HG03095 (cell line): ENCODE measurements around the gene UNC13C.
"Not testable (repeated sequence)": the region's sequence is repeated elsewhere in the genome, so short reads cannot be mapped to it uniquely, and the experiment has no call there.

Source experiments
- ATAC-seq: cut with Tn5 transposase; IDR thresholded peaks from one replicate; pipeline ENCODE4 v1.9.1; 2021; ENCODE audit warnings: moderate library complexity; ENCODE audit not compliant: unreplicated experiment

UNC13C gene

GRCh38 chr15:53978253-53978906, at the start of gene UNC13C:
UNC13C (plus strand) TSS chr15:53978441; CDS start chr15:54012904, 34,463 bp downstream.
- ATAC-seq = no peak

DNA sequence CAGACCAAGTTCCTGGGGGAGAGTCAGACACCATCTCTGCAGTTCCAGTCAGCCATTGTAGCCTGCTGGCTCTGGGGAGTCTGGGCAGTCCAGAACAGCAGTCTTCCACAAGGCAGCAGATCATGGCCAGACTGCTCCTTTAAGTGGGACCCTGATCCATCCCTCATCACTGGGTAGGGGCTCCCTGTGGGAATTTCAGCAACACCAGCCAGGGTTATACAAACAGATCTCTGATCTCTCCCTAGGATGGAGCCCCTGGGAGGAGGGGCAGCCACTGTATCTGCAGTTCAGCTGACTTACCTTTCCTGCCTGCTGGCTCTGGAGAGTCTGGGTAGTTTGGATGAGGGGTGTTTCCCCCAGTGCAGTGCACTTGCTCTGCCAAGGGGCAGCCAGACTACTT, 42.1 kb upstream of the UNC13C start:
- no peak for ATAC-seq

- not testable (repeated sequence) for ATAC-seq
These were observed 40.6 kb upstream of the UNC13C start for GRCh38 chr15:53937632-53938031.

- ATAC-seq = no peak
These were observed 27.7 kb upstream of the UNC13C start for GRCh38 chr15:53950572-53950971.

DNA sequence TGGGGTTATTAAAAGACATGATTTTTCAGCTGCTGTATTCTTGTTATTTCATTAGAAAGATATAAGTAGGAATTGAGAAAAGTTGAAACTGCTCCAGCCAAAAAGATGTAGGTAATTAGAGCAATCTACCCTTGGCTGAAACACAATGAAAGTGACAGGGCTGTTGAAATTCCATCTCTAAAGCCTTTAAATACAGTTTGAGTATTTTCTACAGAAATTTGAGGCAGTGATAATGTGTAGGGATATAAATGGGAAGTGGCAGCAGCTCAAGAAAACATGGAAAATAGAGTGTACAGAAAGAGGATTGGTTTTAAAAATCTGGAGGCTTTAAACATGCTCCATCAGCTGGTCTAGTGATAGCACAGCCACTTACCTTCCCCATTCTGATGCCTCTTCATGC, 22.8 kb upstream of the UNC13C start:
- no peak for ATAC-seq

GRCh38 chr15:53962646-53963561, 15.3 kb upstream of the UNC13C start:
- no peak for ATAC-seq

- ATAC-seq = no peak
These were observed 14.4 kb upstream of the UNC13C start for GRCh38 chr15:53963801-53964200.

GRCh38 chr15:53974121-53974520, 4.1 kb upstream of the UNC13C start:
- no peak for ATAC-seq

DNA sequence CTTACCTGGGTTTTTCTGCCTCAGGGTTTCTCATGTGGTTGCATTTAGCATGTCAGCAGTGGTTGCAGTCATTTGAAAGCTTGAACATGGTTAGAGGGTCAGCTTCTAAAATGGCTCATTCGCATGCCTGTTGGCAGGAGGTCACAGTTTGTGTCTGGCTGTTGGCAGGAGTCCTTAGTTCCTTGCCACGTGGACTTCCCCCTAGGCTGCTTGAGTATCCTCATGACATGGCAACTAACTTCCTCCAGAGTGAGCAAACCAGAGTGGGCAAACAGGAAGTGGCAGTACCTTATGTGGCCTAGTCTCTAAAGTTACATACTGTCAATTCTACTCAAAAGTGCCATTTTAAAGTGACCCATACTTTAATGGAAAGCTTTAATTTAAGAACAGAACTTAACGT, 3.4 kb upstream of the UNC13C start:
- ATAC-seq = no peak

- no peak for ATAC-seq
These were observed 1.3 kb upstream of the UNC13C start for GRCh38 chr15:53976844-53977392.

DNA sequence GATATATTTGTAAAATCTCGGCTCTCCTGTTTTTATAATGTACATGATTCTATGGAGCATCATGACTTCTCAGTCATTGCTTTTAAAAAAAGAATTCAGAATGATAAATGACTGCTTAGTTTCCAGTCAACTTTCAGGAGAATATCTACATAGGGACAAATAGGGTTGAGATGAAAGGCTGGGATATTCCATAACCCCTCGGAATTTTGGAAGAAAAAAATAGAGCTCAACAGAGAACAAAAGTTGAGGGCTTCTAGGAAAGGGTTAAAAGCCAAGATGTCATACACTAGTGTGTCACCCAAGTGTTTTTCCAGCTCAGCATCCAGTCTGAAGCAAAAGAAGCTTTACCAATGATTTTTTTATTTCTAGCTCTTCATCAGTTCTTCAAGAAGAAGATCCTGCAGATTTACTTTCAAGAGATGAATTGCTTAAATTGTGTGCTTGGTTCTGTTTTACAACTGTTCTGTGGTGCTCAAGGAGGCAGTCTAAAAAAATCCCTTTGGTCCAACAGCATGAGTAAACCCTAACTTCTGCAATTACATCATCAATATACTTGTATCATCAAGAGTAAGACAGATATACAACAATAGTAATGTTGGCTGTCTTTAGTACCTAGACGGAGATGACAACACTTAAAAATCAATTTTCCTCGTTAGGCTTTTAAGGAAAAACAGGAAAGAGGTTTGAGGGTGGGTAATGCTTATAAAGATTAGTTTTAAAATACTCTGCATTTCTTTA, 979 bp downstream of the UNC13C start:
- ATAC-seq = no peak

DNA sequence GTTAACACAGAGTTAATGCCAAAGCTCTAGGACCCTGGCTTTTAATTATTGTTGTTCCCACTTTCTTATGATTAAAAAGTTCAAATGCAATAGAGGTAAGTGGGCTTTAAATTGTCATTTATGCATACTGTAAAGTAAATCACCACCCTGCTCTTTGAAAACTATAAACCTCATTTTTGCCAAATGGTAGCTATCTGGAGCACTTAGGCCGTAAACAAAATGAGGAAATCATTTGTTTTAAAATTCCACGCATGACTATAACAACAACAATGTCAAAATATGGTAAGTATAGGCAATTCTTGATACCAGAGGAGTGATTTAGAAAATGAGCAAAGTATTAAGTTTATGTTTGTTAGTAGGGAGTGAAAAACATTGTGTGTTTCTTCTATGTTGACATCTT, 1.8 kb downstream of the UNC13C start:
- no peak for ATAC-seq

- no peak for ATAC-seq
These were observed 3.9 kb downstream of the UNC13C start for GRCh38 chr15:53982071-53982680.

DNA sequence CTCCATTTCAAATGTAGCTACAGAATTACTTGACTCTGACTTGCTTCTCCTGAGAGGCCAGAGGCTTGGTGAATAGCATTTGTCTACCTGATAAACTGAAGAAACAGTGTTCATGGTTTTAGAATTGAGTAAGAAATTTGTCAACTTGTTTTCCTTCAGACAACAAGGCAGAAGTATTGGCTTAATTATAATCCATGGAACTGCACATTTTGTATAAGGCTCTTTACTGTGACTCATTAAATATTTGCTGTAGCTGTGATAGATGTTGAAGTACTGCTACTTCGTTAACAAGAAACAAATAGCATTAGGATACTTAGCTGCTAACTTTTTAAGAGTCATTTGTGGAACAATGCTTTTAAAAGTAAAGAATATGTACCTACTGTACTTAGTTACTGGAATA, 4.6 kb downstream of the UNC13C start:
- no peak for ATAC-seq

DNA sequence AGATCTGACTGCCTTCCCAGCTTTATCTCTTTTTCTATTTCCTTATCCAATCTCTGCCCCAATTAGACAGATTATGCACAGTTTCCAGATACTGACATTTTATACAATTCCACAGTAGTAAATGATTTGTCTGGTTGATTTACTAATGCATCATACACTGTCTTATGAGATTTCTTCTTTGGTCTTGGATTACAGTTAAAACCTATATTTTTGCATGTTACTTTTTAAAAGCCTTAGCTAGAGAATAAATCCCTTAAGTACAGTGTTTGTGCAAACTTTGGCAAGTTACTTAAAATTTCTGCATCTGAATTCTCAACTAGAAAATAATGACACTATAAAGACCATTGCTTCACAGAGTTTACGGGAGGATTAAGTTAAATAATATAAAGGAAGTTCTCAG, 6.0 kb downstream of the UNC13C start:
- no peak for ATAC-seq

DNA sequence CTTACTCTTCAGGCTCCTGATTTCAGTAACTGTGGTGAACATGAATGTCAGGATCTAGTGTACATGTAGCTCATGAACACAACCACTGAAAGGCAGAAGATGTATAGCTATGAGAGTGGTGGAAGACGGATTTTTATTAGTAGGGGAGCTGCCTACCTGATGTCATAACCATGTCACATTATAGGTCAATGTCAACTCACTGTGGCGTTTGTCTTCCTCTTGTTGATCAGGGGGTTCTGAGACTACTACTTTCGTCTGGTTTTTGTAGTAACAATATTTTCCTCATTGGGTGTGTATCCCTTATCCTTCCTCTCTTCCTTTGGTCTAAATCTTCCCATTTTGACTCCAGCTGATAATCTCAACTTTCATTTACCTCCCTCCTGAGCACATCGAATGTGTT, 7.3 kb downstream of the UNC13C start:
- ATAC-seq = no peak

- no peak for ATAC-seq
These were observed 9.2 kb downstream of the UNC13C start for GRCh38 chr15:53987480-53987879.

GRCh38 chr15:54007256-54007655, 29.0 kb downstream of the UNC13C start:
- no peak for ATAC-seq

GRCh38 chr15:54011656-54012055, 33.4 kb downstream of the UNC13C start:
- ATAC-seq = no peak

GRCh38 chr15:54014067-54014655, 35.9 kb downstream of the UNC13C start:
- no peak for ATAC-seq
